Ramos (cell line): ENCODE data around the gene NDFIP2.

Experiments
- in situ Hi-C: fragments of 300-500 bp; cut with MboI; formaldehyde crosslinking; loops from one replicate; pipeline ENCODE4 v1.14.3; 2022; ENCODE audit warnings: low sequenced_read_pairs; ENCODE audit not compliant: unreplicated experiment

NDFIP2 gene, protein sequence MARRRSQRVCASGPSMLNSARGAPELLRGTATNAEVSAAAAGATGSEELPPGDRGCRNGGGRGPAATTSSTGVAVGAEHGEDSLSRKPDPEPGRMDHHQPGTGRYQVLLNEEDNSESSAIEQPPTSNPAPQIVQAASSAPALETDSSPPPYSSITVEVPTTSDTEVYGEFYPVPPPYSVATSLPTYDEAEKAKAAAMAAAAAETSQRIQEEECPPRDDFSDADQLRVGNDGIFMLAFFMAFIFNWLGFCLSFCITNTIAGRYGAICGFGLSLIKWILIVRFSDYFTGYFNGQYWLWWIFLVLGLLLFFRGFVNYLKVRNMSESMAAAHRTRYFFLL

DNA sequence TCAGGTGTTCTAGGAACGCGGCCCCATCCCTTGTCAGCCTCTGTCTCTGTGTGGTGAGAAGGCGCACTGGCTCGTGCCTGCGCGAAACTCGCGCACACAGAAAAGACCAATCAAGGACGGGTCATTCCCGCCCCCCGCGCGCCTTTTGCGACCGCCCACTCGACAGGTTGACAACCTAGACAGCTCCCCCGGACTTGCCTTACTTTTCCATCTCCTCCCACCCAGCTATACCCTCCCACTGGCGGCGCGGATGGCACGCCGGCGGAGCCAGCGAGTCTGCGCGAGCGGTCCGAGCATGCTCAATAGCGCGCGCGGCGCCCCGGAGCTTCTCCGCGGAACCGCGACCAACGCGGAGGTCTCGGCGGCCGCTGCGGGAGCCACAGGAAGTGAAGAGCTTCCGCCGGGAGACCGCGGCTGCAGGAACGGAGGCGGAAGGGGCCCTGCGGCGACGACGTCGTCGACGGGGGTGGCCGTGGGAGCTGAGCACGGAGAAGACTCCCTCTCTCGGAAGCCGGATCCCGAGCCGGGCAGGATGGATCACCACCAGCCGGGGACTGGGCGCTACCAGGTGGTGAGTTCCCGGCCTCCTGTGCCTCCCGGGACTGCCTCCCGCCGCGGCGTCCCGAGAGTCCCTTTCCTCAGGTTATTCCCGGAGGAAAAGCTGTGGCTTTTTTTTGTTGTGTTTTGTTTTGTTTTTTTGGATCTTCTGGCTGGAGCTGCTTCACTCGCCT lies at the start of gene NDFIP2:
TSS of gene NDFIP2 (plus strand) at position 202 of the 731 bp plus-strand sequence. CDS start at position 251, 49 bp downstream.
- in situ Hi-C loops, result no loop called here

DNA sequence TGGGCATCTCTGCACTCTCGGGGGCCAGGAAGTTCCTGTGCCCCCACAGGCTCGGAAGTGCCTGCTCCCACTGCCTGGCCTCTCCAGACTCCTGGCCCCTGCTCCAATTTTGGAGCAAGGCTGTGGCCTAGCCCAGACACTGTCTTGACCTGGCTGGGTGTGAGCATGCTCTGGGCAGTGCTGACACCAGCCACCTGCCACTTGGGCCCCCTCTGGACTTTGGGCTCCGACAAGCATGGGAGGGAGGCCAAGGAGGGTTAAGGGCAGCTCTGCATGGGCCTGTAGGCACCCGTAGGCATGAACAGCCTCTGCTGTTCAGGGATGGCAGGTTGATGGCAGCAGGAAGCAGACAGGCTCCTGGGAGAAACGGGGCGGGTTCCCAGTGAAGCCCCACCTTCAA lies 48.9 kb upstream of the NDFIP2 start:
- in situ Hi-C loops, result no loop called here

DNA sequence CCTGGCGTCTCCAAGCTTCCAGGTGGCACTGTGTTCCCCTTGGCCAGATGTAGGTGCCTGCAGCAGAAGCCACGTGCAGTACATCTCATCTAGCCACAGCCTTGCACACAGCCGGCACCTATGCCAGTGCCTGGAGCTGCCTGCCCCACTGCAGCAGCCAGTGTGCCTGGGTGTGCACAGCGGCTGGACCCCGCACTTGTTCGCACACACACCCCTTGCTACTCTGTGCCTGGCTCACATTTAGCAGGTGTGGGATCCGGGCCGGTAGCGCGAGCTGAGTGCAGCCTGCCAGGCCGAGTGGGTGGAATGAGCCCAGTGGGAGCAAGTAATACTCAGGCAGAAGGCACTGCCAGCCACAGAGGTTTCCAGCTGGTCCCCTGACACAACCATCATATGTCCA lies 48.0 kb upstream of the NDFIP2 start:
- in situ Hi-C loops, result no loop called here

DNA sequence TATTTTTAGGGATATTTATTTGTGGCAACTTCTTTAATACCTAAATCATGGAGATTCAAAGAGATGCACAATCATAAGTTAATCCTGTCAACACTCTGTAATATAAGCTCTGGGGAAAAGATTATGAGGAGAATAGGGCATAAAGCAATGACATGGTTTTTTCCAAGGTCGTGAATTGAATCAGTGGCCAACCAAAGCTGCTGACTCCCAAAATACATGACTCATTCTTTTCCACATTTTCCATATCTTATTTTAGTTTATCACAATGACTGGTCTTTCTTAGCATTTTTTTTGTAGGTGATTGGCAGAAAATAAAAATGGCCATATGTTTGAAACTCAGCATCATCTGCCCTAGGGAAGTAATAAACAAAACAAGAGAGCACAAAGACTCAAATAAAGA lies 46.4 kb upstream of the NDFIP2 start:
- in situ Hi-C loops, result no loop called here

DNA sequence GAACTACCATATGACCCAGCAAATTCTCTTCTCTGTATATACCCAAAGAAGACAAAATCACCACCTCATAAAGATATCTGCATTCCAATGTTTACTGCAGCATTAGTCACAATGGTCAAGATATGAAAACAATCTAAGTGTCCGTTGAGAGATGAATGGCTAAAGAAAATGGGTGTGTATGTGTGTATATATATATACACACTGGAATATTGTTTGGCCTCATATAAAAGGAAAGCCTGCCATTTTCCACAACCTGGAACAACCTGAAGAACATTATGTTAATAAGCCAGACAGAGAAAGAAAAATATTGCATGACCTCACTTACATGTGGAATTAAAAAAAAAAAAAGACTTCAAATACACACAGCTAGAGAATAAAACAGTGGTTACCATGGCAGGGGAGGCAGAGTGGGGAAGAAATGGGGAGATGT lies 45.4 kb upstream of the NDFIP2 start:
- in situ Hi-C loops, result no loop called here

DNA sequence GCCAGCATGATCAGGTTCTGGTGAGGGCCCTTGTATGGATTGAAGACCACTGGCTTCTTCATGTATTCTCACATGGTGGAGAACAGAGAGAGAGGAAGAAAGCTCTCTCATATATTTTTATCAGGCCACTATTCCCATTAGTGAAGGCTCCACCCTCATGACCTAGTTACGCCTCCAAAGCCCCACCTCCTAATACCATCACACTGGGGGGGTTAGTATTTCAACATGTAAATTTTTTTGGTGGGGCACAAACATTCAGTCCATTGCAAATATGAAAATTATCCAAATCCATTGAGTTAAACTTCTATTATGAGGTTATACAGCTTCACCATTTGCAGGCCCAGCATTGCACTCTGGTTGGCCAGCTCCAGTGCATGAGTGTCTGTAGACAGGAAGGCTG lies 41.7 kb upstream of the NDFIP2 start:
- in situ Hi-C loops, result no loop called here

DNA sequence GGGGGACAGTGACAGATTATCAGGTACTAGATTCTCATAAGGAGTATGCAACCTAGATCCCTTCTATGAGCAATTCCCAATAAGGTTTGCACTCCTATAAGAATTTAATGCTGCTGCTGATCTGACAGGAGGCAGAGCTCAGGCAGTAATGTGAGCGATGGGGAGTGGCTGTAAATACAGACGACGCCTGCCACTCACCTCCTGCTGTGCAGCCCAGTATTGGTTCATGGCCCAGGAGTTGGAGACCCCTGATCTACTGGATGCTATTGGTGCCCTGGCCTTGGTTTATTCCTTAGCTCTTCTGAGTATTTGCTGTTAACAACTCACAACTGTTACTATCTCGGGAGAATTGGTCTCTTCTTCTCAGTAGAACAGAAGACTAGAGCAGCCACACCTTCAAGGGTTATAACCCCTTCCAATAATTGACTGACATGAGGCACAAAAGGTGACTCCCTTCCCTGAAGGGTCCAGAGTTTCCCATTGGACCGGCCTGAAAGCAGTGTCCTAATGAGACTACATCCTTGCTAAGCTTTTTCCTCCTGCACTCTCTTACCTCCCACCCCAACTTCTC lies 39.9 kb upstream of the NDFIP2 start:
- in situ Hi-C loops, result no loop called here

DNA sequence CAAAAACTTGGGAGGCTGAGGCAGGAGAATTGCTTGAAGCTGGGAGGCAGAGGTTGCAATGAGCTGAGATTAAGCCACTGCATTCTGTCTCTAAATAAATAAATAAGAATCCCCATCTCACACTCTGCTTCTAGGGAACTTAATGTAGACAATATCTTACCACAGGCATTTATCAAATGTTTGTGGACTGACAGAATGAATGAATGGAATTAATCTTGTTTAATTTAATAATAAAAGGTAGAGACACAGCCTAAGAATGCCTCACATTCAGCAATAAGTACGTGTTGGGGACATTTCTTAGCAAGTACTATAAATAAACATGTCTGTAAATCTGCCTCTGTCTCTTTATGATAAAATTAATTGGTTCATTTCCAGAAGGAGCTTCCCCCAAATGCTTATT lies 38.7 kb upstream of the NDFIP2 start:
- in situ Hi-C loops, result no loop called here

DNA sequence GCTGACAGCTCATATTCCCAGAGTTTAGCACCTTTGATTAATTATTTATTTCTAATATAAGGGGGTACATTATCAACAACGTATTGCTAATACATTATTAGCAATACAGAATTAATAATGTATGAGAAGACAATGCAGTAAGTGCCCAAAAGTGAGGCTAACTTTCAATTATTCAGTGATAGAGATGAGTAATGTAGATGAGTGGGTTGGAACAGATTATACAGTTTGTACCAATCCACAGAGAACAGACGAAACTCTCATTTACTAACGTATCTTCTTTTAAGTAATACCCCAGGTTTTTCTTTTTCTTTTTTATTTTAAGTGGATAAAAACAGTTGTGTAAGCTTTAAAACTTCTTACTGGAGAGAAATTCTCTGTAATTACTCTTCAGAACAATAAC lies 38.2 kb upstream of the NDFIP2 start:
- in situ Hi-C loops, result no loop called here

DNA sequence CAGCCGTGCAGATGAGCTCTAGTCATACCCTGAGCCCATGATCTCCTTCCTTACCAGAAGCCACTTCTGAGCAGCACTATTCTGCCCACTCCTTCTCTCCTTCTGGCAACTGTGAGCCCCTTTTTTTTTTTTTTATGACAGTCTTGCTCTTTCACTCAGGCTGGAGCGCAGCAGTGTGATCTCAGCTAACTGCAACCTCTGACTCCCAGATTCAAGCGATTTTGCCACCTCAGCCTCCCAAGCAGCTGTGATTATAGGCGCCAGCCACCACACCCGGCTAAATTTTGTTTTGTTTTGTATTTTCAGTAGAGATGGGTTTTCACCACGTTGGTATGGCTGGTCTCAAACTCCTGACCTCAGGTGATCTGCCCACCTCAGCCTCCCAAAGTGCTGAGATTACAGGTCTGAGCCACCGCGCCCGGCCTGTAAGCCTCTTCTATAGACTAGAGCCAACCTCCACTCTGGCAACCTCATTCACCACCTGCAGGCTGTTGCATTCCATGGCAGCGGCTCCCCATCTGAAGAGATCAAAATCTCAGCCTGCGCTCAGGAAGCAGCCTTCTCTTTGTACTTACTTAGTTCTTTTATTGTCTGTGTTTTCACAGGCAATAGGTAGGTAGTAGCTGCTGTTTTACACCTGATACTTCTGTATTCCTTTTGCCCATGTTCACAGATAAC lies 34.8 kb upstream of the NDFIP2 start:
- in situ Hi-C loops, result no loop called here

DNA sequence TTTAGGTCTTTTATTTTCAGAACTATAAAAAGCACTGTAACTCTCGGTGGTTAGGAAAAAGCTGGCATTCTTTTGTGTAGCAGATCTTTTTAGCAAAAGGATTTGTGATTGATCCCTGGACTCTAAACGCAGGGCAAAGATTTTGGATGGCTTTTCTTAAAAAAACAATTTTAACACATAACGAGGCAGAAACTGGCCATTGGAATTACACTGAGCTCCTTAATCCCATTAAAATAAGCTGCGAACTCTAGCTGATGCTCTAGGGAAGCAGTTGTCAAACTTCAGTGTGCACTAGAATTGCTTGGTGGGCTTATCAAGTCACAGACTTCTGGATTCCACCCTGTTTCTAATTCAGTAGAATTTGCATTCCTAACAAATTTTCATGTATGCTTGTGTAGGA lies 33.8 kb upstream of the NDFIP2 start:
- in situ Hi-C loops, result no loop called here

DNA sequence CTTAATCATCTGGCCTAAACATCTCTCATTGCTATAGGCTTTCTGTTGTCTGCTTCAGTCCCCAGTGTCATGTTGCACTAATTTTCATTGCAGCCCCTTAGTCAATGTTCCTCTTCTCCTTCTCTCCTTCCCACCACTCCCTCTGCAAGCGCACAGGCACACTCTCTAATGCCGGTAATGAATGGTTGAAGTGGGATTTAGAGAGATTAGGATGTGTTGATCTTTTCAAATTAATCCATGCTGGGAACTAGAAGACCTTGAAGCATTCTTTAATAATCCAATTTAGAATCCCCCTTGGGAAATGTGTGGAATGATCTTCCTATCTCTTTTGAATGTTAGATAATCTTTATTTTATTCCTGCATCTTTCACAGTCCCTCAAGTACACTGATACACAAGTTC lies 33.2 kb upstream of the NDFIP2 start:
- in situ Hi-C loops, result no loop called here

DNA sequence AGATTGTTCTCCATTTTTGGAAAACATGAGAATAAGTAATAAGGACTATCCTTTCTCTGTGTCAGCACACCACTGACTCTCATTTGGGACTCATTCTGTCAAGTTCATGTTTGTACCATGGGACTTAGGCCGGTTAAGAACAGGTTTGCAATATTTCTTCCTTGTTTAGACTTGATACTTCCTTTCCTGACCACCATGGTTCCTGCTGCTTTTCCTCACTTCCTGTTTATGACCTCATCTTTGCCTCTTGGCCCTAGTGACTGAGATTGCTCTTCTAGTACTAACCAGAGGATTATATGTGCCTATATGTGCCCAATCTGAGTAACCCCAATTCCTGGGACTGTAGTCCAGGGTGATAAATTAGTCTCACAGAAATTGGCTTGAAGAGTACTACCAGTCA lies 32.5 kb upstream of the NDFIP2 start:
- in situ Hi-C loops, result no loop called here

DNA sequence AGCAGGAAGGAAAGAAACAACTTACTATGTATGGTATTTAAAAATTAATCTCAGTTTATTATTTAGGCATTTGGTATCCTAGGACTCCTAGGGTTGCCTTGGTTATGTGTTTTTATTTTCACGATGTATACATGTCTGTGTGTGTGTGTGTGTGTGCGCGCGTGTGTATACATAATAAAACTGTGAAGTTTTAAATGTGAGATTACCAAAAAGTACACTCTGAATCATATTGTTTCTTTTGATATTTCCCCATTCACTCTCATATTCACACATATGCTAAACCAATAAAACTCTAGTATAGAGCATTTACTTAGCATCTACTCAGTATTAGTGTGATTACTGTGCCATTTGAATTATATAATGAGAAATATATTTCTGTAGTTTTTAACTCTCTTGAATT lies 30.8 kb upstream of the NDFIP2 start:
- in situ Hi-C loops, result no loop called here

DNA sequence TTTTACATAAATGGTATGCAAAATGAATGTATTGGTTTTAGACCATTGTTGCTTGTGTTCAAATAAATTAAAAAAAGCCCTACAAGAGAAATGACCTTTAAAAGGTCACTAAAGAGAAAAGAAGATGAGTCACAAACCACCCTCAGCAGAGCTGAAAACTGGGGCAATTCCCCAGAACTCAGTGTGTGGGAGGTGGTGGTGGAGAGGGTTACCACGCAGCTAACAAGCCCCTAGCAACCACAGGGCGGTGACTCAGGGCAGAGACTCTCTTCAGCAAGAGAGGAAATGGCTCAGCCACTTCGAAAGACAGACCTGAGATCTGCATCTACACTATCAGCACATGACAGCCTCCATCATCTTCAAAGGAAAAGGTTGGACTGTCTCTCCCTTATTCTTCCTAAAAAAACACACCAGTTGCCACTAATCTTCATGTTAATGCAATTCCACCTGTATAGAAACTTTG lies 29.4 kb upstream of the NDFIP2 start:
- in situ Hi-C loops, result no loop called here

DNA sequence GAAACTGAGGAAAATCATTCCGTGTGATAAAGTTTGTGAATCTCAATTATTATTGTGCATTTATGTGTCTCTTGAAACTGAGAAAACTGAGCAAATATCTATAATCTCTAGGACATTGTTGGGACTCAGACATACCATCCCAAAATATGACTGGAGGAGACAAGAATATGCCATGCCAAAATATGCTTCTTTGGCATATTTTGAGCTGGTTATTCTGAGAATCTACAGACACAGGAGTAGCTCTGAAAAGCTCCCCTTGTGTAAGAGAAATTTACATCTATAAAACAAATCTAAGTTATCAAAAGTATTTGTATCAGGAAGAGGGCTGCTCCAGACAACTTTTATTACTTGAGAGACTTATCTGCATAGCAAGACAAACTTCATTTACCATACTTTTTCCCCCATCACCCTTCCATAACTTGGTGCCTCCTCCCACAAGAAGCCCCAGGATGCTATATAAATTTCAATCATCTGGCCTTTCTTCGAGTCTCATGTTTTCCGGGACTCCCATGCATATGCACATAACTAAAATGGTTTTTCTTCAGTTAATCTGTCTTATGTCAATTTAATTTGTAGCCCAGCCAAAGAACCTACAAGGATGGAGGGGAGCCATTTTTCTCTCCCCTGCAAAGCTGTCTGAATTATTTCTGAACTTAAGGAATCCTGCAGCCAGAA lies 28.6 kb upstream of the NDFIP2 start:
- in situ Hi-C loops, result no loop called here

DNA sequence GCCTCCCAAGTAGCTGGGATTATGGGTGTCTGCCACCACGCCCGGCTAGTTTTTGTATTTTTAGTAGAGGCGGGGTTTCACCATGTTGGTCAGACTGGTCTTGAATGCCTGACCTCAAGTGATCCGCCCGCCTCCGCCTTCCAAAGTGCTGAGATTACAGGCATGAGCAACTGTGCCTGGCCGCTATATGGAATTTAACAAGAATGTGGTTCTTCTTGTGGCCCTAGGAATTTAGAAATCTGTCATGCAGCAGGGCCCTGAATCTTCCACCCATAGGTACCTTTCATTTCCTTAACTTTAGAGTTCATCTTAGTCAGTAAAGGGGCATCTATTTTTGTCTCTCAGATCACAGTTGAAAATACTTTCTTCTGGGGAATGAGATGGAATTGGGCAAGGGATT lies 25.6 kb upstream of the NDFIP2 start:
- in situ Hi-C loops, result no loop called here

DNA sequence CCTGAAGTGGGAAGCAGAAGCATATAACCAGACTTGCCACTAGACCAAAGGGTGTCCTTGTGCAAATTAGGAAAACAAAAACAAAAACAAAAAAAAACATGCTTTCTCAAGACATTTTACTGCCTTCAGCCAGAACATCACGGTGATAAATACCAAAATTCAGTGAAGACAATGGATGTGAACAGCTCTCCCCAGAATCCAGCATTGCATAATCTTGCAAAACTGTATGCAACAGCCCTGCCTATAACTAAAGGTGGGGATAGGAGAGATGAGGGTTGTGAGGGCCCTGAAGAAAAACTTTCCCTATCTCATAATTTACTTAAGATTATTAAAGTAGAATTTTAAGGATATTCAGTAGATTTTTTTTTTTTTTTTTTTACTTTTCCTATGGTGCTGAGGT lies 24.9 kb upstream of the NDFIP2 start:
- in situ Hi-C loops, result no loop called here

DNA sequence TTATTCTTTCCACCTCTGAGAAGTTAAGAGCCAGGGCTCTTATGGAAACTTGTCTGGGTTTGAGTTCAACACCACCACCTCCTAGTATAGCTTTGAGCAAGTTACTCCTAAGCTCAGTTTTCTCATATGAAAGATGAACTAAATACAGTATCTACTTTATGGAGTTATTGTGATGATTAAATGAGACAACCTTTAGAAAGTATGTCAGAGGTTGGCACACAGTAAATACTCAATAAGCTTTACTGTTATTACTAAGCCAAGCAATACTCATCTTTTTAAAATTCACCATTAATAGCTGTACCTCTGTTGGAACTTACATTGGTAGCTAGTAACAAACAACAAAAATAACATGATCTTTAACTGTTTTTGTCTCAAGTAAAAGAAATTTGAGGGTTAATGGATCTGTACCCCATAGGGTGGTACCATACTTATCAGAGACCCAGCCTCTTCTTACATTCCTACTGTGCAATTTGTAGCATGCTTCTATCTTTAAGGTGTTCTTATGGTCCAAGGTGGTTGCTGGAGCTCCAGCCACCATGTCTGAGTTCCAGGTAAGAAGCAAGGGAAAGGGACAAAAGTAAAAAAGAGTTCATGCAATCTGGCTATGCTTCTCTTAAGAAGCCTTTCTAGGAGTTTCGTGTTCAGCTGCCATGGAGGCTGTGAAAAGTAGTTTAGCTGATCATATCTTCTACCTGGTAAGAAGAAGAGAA lies 24.1 kb upstream of the NDFIP2 start:
- in situ Hi-C loops, result no loop called here

DNA sequence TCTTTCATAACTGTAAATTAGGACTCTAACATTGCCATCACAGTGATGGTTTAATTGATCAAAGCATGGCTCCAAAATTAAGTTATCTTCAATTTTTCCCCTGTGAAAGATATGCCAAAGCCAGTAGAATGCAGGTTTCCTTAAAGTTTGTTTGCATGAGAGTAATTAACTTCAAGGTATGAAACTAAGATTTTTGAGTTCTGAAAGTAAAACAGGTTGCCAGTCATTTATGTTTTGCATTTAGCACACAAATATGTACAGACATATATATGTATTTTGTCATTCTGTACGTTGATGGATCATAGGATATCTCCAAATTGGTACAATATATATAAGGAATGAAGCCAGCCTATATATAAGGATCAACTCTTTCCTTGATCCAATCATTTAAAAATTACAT lies 23.6 kb upstream of the NDFIP2 start:
- in situ Hi-C loops, result no loop called here
